Measurements from ENCODE around the gene PSMD2. TPM values are rescaled to one million over a fixed set of nuclear protein-coding genes. Genes with fewer than 3 reads are reported as not detected.

PSMD2 gene
- total RNA-seq, 1 experiment from 2014 or later = 285 TPM

DNA sequence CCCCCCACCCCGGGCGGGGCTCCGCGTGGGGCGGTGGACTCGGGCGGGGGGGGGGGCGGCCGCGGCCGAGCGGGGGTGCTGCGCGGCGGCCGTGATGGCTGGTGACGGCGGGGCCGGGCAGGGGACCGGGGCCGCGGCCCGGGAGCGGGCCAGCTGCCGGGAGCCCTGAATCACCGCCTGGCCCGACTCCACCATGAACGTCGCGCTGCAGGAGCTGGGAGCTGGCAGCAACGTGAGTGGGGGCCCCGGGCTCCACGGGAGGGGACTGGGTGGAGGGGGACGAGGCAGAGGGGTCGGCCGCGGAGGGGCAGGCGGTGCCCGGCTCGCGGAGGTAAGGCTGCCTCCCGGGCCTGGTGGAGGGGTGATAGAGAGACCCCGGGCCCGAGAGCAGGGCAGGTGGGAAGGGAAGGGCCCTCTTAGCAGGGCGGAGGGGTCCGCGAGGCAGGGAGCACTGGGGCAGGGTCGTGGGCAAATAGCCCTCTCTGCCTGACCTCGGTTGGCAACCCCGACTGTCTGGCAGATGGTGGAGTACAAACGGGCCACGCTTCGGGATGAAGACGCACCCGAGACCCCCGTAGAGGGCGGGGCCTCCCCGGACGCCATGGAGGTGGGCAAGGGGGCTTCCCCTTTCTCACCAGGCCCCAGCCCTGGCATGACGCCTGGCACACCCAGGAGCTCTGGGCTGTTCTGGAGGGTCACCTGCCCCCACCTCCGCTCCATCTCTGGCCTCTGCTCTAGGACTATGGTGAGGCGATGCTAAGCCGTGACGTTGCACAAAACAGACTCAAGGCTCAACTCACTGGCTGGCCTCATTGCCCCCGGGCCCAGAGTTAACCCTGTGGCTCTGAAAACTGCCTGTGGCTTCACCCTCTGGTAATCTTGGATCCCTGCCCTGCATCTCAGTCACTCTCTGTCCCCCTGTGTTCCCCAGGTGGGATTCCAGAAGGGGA lies 22.8 kb upstream of the PSMD2 start, which contains the start of gene ECE2:
Gene ECE2 (plus strand): TSS at position 62 of the 950 bp plus-strand sequence. CDS start 132 bp downstream, at position 194.
- no peaks in the 10 kb centered on the region for H3K27me3 ChIP-seq (replicated peaks; ENCODE audit: control insufficient read depth, insufficient read depth, low read length)
- CTCF ChIA-PET = no interaction called here
- Mint-ChIP-seq H3K4me1 (ENCODE audit: low read depth, unreplicated experiment) (no peaks in the 10 kb centered on the region), H3K27ac (ENCODE audit: unreplicated experiment) (no peak within 1 kb of the TSS), H3K36me3 (ENCODE audit: insufficient read depth, unreplicated experiment) (no peaks in the 10 kb centered on the region), H3K27me3 (ENCODE audit: insufficient read depth, unreplicated experiment) (peaks cover 9% of the 10 kb centered on the region), H3K4me3 (ENCODE audit: unreplicated experiment) (no peak within 1 kb of the TSS), H3K9me3 (ENCODE audit: unreplicated experiment) (no peaks in the 10 kb centered on the region)
- no peaks in the 10 kb centered on the region for H3K4me1 ChIP-seq
- H3K4me3 ChIP-seq (ENCODE audit: low read depth, low read length) = no peak within 1 kb of the TSS
- TF ChIP-seq, protein P1, sequence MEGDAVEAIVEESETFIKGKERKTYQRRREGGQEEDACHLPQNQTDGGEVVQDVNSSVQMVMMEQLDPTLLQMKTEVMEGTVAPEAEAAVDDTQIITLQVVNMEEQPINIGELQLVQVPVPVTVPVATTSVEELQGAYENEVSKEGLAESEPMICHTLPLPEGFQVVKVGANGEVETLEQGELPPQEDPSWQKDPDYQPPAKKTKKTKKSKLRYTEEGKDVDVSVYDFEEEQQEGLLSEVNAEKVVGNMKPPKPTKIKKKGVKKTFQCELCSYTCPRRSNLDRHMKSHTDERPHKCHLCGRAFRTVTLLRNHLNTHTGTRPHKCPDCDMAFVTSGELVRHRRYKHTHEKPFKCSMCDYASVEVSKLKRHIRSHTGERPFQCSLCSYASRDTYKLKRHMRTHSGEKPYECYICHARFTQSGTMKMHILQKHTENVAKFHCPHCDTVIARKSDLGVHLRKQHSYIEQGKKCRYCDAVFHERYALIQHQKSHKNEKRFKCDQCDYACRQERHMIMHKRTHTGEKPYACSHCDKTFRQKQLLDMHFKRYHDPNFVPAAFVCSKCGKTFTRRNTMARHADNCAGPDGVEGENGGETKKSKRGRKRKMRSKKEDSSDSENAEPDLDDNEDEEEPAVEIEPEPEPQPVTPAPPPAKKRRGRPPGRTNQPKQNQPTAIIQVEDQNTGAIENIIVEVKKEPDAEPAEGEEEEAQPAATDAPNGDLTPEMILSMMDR (IDR thresholded peaks at IDR 0.05; ENCODE audit: insufficient read depth in 1 of 2, low read depth in 1 of 2, low read length in 1 of 2, severe bottlenecking in 1 of 2, unreplicated experiment in 1 of 2) = no peak
- no peak for DNase-seq
- intact Hi-C loops (cut with micrococcal nuclease; ENCODE audit: unreplicated experiment) = no loop called here
- no TSS peak for BruUV-seq (replicated peaks)
- POLR2A ChIA-PET = no interaction called here
- no peaks in the 10 kb centered on the region for H3K36me3 ChIP-seq (ENCODE audit: control insufficient read depth, insufficient read depth, low read length)
- H3K9me3 ChIP-seq = no peaks in the 10 kb centered on the region

DNA sequence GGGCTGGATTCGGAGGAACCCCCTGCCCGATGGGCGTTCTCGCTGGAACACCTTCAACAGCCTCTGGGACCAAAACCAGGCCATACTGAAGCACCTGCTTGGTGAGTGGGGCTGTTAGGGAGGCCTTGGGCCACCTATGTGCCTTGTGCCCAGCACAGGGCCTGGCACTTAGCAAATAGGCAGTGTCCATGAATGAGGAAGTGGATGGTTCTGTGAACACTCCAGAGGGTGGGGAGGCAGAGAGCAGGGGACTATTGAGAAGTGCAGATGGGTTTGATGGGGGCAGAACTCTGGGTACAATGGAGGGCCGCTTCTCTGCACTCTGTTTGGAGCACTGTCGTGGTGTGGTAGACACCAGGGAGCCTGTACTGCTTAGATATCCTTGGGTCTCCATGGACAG lies 21.7 kb upstream of the PSMD2 start:
- H3K4me3 Mint-ChIP-seq (ENCODE audit: unreplicated experiment) = no peak overlapping the region
- peaks cover 12% of the 10 kb centered on the region for H3K27me3 Mint-ChIP-seq (ENCODE audit: insufficient read depth, unreplicated experiment)
- Histone ChIP-seq H3K4me1 (no peaks in the 10 kb centered on the region), H3K36me3 (ENCODE audit: control insufficient read depth, insufficient read depth, low read length) (no peaks in the 10 kb centered on the region), H3K27me3 (replicated peaks; ENCODE audit: control insufficient read depth, insufficient read depth, low read length) (no peaks in the 10 kb centered on the region), H3K9me3 (no peaks in the 10 kb centered on the region), H3K4me3 (ENCODE audit: low read depth, low read length) (no peak overlapping the region)
- no peaks in the 10 kb centered on the region for H3K36me3 Mint-ChIP-seq (ENCODE audit: insufficient read depth, unreplicated experiment)
- no peaks in the 10 kb centered on the region for H3K4me1 Mint-ChIP-seq (ENCODE audit: low read depth, unreplicated experiment)
- POLR2A ChIA-PET = no interaction called here
- no peak overlapping the region for H3K27ac Mint-ChIP-seq (ENCODE audit: unreplicated experiment)
- no peaks in the 10 kb centered on the region for H3K9me3 Mint-ChIP-seq (ENCODE audit: unreplicated experiment)
- CTCF ChIA-PET = interaction anchor here (1.2 kb wide), 1 partner anchor 12 kb away, joined by 4 read pairs; no protein-coding TSS in a partner anchor
- no peak for DNase-seq
- intact Hi-C loops (cut with micrococcal nuclease; ENCODE audit: unreplicated experiment) = no loop called here
- TF ChIP-seq, protein P1 (IDR thresholded peaks at IDR 0.05; ENCODE audit: insufficient read depth in 1 of 2, low read depth in 1 of 2, low read length in 1 of 2, severe bottlenecking in 1 of 2, unreplicated experiment in 1 of 2) = no peak
- BruUV-seq (replicated peaks) = no TSS peak

DNA sequence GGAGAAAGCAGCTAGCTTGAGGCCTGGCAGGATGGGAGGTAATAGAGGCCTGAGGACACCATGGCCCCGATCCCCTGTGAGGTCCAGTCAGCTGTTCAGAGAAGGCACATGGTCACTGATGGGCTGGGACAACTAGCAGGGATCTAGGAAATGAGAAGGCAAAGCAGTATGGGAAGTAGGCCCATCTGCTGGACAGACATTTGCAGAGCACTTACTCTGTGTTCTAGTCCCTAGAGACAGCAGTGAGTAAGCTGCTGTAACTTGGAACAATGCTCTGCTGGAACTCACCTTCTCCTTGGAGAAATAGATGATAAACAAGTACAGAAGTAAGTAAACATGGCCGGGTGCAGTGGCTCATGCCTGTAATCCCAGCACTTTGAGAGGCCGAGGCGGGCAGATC lies 16.1 kb upstream of the PSMD2 start:
- POLR2A ChIA-PET = no interaction called here
- peaks cover 13% of the 10 kb centered on the region for H3K27me3 Mint-ChIP-seq (ENCODE audit: insufficient read depth, unreplicated experiment)
- no peaks in the 10 kb centered on the region for H3K4me1 Mint-ChIP-seq (ENCODE audit: low read depth, unreplicated experiment)
- TF ChIP-seq, protein P1 (IDR thresholded peaks at IDR 0.05; ENCODE audit: insufficient read depth in 1 of 2, low read depth in 1 of 2, low read length in 1 of 2, severe bottlenecking in 1 of 2, unreplicated experiment in 1 of 2) = no peak
- Histone ChIP-seq H3K4me1 (no peaks in the 10 kb centered on the region), H3K27me3 (replicated peaks; ENCODE audit: control insufficient read depth, insufficient read depth, low read length) (no peaks in the 10 kb centered on the region), H3K36me3 (ENCODE audit: control insufficient read depth, insufficient read depth, low read length) (no peaks in the 10 kb centered on the region), H3K4me3 (ENCODE audit: low read depth, low read length) (no peak overlapping the region), H3K9me3 (no peaks in the 10 kb centered on the region)
- no peaks in the 10 kb centered on the region for H3K9me3 Mint-ChIP-seq (ENCODE audit: unreplicated experiment)
- H3K4me3 Mint-ChIP-seq (ENCODE audit: unreplicated experiment) = no peak overlapping the region
- BruUV-seq (replicated peaks) = no TSS peak
- DNase-seq = no peak
- intact Hi-C loops (cut with micrococcal nuclease; ENCODE audit: unreplicated experiment) = no loop called here
- no peaks in the 10 kb centered on the region for H3K36me3 Mint-ChIP-seq (ENCODE audit: insufficient read depth, unreplicated experiment)
- CTCF ChIA-PET = no interaction called here
- no peak overlapping the region for H3K27ac Mint-ChIP-seq (ENCODE audit: unreplicated experiment)
